ENCODE results near the gene PHF21A. TPM values are rescaled to one million over a fixed set of nuclear protein-coding genes. Genes with fewer than 3 reads are reported as not detected.

Gene PHF21A
- total and polyA plus RNA-seq, 2 of the 13 experiments (the other 11 are each of a cell fraction or from before 2014, with no cell fraction given): 4.1 to 34.6 TPM

GRCh38 chr11:45918331-45918941 is 202.8 kb downstream of the PHF21A start (continued):
- no peak for TF ChIP-seq BCLAF1 (IDR thresholded peaks at IDR 0.05)
- no peak for TF ChIP-seq GLI4 (CRISPR knock-in tag; IDR thresholded peaks at IDR 0.05; ENCODE audit: borderline replicate concordance)
- no peak for TF ChIP-seq ZNF451 (CRISPR knock-in tag; IDR thresholded peaks at IDR 0.05)
- TF ChIP-seq ZNF776 (CRISPR knock-in tag; IDR thresholded peaks at IDR 0.05): peak; percentile 53; the same call in 1 of the 2 replicates
- TF ChIP-seq ATRX (CRISPR knock-in tag; IDR thresholded peaks at IDR 0.05; ENCODE audit: borderline replicate concordance): no peak
- no peak for TF ChIP-seq DDIT3 (CRISPR knock-in tag; IDR thresholded peaks at IDR 0.05)
- TF ChIP-seq GPN1 (CRISPR knock-in tag; IDR thresholded peaks at IDR 0.05; ENCODE audit: borderline replicate concordance): no peak
- TF ChIP-seq ZFAT (CRISPR knock-in tag; conservative IDR thresholded peaks at IDR 0.05): no peak
- TF ChIP-seq ZNF567 (CRISPR knock-in tag; IDR thresholded peaks at IDR 0.05; ENCODE audit: borderline replicate concordance): no peak
- TF ChIP-seq CEBPZ (IDR thresholded peaks at IDR 0.05; ENCODE audit: low read length): no peak
- TF ChIP-seq SOX13 (IDR thresholded peaks at IDR 0.05): no peak
- 0 out of 4 replicates have a peak, but pooled peaks of 1 of the 2 experiments have one; percentile 15 for TF ChIP-seq SOX13 (CRISPR knock-in tag; conservative IDR thresholded peaks at IDR 0.05 in 1 of 2, IDR thresholded peaks at IDR 0.05 in 1 of 2)
- TF ChIP-seq DPF2 (CRISPR knock-in tag; IDR thresholded peaks at IDR 0.05; ENCODE audit: borderline replicate concordance, low read depth): no peak
- no peak for TF ChIP-seq CREB3 (CRISPR knock-in tag; IDR thresholded peaks at IDR 0.05)
- TF ChIP-seq AKNA (CRISPR knock-in tag; IDR thresholded peaks at IDR 0.05; ENCODE audit: borderline replicate concordance): no peak
- TF ChIP-seq TMF1 (CRISPR knock-in tag; IDR thresholded peaks at IDR 0.05; ENCODE audit: low read depth): no peak
- no peak for TF ChIP-seq HNRNPL (IDR thresholded peaks at IDR 0.05; ENCODE audit: low read depth, low read length)
